Measurements from ENCODE around the gene CCDC142.
A peak's percentile ranks its signal among the peaks of the same experiment; 100 is the strongest.
"Not testable (repeated sequence)": the region's sequence is repeated elsewhere in the genome, so short reads cannot be mapped to it uniquely, and the experiment has no call there.

The CCDC142 gene

DNA sequence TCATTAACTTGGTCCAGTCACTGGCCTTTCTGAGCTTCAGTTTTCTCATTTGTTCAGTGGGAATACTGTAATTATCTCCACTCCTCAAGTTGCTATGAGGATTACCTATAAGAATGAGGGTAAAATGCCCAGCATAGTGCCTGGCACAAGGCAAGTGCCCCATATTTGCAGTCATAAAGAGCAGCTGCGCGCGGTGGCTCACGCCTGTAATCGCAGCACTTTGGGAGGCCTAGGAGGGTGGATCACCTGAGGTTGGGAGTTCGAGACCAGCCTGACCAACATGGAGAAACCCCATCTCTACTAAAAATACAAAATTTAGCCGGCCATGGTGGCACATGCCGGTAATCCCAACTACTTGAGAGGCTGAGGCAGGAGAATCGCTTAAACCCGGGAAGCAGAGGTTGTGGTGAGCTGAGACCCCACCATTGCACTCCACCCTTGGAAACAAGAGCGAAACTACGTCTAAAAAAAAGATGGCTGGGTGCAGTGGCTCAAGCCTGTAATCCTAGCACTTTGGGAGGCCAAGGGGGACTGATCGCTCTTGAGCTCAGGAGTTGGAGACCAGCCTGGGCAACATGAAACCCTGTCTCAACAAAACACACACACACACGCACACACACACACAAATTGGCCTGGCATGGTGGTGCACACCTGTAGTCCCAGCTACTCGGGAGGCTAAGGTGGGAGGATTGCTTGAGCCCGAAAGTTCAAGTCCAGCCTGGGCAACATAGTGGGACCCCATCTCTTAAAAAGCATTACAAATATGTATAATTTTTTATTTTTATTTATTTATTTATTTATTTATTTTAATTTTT, 40.1 kb downstream of the CCDC142 start:
- not testable (repeated sequence) for DNase-seq (ENCODE audit: low spot score)

DNA sequence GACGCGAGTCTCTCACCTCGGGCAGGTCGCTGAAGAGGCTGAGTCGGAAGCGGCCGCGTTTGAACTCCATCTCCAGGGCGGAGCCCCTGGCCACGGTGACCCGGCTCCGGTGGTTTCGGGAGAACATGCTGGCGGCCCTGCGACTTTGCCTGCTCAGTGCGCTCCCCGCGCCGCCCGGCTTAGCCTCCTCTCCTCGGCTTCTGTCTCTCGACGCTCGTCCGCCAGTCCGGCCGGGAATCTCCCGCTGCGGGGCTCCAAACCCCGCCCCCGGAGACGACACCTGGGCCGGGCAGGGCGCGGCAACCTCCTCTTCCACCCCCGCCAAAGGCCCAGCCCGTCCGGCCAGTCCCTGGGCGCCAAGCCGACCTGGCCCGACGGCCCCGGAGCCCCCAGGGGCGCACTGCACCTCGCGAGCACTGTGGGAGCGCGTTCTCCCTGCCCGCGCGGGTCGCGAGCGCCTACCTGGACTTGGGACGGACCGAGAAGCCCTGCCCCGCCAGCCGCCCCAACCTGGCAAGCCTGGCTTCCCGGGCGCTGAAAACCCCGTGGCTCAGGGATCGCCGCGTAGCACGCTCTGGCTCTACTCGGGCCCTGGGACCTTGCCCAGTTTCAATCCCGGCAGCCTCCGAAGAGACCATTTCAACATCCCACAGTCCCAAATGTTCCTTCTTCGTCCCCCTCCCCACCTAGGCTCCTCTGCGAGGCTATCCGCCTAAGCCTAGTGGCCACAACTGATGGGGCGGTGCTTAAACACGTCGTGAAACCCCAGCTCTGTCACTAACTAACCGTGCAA, 40.9 kb downstream of the CCDC142 start, which contains the start of gene RTKN:
RTKN (minus strand) TSS at position 248 of the 793 bp plus-strand sequence; CDS start at position 127, 121 bp downstream.
- no peak for DNase-seq (ENCODE audit: low spot score)

DNA sequence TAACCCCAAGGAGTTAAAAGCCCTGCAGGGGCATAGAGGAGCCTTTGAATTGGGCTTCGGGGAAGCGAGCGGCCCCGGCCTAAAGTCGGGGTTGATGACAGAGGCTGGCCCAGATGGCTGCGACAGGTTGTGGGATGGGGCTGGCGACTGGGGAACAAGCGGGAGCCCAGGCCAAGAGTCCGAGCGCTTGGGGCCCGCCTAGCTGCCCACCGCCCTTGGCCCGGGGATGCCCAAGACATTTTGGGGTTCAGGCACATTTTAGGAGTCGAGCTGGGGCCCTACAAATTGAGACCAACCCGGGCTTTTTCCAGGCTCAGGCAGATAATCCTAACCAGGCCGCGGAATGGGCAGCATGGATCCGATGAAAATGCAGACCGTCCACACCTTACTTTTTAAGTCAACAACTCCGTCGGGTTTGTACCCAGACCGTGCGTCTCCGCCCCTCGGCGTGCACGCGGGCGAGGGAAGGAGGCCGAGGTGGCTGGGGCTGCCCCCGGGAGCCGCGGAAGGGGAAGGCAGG, 41.6 kb downstream of the CCDC142 start:
- DNase-seq (ENCODE audit: low spot score) = peak; percentile 65

DNA sequence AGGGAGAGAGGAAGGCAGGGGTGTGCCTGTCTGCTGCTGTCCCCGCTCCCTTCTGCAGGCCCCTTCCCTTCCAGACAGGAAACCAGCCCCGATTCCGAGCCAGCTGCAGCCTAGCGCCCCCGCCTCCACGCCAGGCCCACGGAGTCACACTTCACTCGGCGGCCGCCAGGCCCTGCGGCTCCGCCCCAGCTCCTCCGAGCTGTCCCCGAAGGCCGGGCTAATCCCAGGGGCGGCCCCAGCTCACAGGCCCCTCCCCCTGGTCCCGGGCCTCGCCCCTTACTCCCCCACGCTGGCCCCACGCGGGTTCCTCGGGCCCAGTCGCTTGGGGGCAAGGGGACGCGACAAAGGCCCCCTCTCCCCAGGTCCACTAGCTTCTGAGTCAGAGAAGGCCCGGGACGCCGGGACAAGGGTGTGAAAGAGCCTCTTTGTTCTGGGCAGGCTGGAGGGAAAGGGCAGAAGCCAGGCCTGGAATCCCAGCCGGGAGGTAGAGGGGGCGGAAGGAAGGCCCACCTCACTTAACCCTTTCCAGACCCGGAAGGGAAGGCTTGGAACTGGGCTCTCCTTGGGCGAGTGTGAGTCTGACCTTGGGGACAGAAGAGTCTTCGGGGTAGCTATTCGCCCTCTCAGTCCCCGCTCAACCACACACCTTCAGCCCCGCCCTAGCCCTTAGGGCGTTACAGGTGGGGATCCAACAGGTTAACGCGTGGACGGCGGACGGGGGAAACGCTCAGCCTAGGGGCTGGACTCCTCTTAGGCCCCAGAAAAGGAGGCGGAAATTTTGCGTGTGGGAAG, 42.2 kb downstream of the CCDC142 start:
- peak; percentile 96 for DNase-seq (ENCODE audit: low spot score)

DNA sequence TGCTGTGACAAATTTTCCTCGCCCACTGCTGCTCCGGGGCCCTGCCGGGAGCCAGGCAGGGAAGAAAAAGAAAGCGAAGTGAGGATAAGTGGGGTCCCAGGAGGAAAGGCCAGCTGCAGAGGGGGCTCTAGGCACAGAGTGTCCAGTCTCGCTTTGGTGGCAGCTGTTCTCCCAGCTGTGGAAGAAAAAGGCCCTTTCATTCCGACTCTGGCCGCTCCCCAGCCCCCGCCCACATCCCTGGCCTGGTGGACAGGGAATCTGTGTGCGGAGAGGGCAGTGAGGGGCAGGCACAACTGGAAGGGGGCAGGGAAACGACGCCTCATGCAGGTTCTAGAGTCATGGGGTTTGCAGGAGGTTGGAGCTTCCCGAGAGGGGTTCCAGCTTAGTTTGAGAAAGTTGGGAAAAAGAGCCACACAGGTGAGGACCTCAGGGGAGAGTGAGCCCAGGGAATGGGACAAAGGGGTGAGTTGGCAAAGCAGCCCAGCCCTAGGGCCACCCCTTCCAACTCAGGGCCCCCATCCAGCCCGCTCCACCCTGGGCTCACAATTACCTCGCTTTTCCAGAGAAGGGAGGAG, 42.9 kb downstream of the CCDC142 start:
- DNase-seq (ENCODE audit: low spot score) = peak; percentile 98

DNA sequence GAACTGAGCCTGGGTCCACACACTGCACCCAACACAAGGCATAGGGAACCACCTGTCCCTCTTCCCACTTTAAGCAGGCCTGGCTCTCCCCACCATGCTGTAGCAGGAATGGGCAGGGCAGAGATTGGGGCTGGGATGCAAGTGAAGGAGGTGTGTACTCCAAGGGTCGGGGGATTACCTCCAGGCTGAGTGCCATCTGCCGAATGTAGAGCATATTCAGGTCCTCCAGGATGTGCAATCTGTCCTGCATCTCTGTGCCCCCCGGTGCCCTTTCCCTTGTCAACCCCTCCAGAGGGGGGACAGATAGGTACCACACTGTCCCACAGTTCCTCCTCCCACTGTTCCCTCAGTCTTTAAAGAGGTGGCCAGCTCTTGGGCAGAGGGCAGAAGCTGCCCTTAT, 43.4 kb downstream of the CCDC142 start:
- no peak for DNase-seq (ENCODE audit: low spot score)

DNA sequence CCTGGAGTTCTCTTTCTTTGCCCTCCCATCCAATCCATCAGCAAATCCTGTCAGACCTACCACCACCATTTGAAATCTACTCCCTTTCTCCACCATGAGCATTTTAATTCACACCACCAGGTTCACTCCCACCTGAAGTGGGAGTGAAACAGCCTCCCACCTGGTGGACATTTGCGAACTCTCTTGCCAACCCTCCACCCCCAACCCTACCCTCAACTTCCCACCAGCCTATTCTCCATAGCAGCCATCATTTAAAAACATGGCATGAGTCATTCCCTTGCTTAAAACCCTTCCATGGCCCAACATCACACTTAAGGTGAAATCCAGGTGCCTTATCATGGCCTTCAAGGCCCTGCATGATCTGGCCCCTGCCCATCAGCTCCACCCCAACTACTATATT, 44.5 kb downstream of the CCDC142 start:
- DNase-seq (ENCODE audit: low spot score) = no peak

- no peak for DNase-seq (ENCODE audit: low spot score)
These were observed 45.7 kb downstream of the CCDC142 start for GRCh38 chr2:74436848-74437695.

DNA sequence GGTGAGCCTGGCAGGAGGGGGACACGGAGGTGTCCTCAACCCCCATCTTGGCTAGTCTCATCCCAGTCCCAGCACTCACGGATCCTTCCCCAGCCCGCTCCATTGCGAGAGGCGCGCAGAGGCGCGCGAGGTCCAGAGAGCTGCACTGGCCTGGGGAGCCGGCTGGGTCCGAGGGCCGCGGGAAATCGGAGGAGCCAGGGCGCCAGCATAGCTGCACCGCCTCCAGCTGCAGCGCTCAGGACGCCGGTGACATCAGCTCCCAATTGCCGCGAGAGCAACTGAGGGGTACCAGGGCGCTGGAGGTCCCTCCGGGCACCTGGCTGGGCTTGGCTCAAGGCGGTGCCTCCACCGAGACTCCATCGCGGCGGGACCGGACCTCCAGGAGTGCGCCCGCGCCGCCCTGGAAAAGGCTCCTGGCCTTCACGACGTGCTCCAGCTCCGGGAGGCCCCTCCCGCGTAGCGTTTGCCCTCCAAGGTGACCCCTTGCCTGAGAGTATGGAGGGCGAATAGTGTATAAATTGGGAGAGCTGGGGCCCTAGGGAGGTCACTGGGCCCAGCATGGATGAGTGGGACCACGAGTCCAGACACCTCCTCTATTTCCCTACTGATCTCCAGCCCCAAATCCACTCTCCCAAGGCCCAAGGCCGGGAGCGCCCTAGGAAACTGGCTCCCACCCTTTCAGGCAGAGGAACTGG, 46.5 kb downstream of the CCDC142 start:
- DNase-seq (ENCODE audit: low spot score) = no peak

GRCh38 chr2:74430502-74430901, 52.3 kb downstream of the CCDC142 start:
- no peak for DNase-seq (ENCODE audit: low spot score)

GRCh38 chr2:74429487-74430451, 53.0 kb downstream of the CCDC142 start:
- DNase-seq (ENCODE audit: low spot score) = no peak

GRCh38 chr2:74428675-74429074, 54.1 kb downstream of the CCDC142 start:
- no peak for DNase-seq (ENCODE audit: low spot score)

- no peak for DNase-seq (ENCODE audit: low spot score)
These were observed 55.2 kb downstream of the CCDC142 start for GRCh38 chr2:74427551-74427950.

DNA sequence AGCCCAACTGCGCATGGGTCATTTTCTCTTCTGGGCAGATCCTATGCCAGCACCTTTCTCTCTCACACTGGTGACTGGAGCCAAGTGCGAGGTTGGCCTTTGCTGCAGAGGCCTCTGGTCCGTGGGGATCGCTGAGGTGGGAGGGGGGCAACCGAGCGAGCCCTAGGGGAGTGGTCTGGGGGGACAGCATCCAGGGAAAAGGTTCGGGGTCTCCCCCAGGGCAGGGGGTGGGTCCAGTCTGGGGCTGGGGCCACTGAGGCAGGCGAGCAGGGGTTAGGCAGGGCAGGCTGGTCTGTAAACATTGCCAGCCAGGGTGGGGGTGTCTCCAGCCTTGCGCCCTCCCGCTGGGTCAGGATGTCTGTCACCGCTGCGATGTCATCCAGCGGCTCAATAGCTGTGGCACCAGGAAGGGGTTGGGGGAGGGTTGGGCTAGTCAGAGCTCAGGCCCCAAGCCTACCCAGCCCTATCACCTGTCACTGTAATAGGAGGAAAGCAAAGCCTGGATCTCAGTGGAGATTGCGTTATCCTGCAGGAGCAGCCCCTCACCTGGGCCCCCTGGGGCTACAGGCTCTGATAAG, 56.5 kb downstream of the CCDC142 start:
- no peak for DNase-seq (ENCODE audit: low spot score)

DNA sequence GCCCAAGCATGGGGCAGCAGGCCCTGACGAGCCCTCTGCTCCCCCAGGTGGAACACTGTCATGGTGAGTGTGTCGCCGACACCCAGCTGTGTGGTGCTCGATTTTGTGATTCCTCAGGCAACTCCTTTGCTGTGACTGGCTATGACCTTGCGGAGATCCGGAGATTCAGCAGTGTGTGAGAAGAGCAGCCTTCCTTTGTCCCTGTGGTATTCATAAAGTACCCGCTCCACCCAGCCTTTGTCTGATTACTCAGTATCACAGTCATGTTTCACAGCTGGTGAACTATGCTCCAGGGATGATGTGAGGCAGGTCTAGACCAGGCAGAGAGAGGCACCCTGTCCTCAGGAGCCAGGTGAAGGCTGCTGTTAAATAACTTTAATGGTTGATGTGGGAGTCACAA, 57.3 kb downstream of the CCDC142 start:
- no peak for DNase-seq (ENCODE audit: low spot score)

DNA sequence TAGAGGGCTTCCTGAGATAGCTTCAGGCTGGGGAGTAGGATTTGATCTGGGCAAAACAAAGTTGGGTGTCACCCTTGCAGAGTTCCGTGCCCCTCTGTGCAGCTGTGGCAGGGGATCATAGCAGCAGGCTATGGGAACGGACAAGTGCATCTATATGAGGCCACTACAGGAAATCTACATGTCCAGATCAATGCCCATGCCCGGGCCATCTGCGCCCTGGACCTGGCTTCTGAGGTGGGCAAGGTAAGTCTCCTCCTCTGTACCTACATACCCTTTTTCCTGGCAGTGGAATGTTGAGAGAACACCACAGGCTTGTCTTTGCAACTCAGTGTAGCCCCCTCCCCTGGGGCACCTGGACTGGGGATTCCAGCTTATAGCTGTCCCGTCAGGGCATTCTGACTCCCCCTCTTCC, 57.8 kb downstream of the CCDC142 start:
- DNase-seq (ENCODE audit: low spot score) = no peak

DNA sequence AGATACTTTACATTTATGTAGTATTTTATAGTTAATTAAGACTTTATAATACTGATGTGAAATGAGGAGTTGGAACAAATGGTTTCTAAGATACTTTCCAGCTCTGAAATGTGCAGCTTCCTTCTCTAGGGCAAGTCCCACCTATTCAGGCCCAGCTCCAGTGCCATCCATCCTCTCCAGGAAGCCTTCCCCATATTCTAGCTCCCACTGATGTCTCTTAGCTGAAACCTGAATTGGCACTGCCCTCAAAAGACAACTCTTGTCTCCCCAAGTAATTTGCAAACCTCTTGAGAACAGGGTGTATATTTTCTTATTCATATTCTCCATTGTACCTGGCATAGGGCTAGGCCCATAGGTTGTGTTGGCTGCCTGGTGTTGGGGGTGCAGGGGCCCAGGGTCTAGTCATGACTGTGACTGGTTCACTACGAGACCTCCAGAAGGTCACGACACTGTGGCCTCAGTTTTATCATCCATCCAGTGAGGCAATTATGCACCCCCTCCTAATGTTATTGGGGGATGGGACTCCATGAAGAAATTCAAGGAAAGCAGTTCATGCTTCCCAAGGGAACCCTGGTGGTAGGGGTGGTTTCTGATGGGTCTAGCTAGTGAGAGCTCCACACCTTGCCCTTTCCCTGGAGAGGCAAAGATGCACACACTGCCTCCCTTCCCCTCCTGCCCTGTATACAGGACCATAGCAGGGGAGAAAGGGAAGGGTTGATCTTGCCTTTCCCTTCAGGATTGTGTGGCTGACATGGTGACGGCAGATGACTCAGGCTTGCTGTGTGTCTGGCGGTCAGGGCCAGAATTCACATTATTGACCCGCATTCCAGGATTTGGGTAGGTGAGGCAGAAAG, 58.4 kb downstream of the CCDC142 start:
- DNase-seq (ENCODE audit: low spot score) = no peak

Data from globus pallidus (tissue), 1 donor.